Progenitor cell of endocrine pancreas (in vitro differentiated cells): Measurements from ENCODE around the gene COPG1. TPM values are rescaled to one million over a fixed set of nuclear protein-coding genes. Genes with fewer than 3 reads are reported as not detected.
"Not testable (repeated sequence)": the region's sequence is repeated elsewhere in the genome, so short reads cannot be mapped to it uniquely, and the experiment has no call there.

Experiments
- DNase-seq: peaks from one replicate; pipeline ENCODE4 v3.0.0; 2021; ENCODE audit warnings: low spot score; ENCODE audit not compliant: unreplicated experiment
- H3K27ac Mint-ChIP-seq: 2 replicates; pipeline ENCODE4 v1.8.0; 2021; ENCODE audit warnings: mild to moderate bottlenecking, moderate library complexity, mixed read lengths
- H3K27me3 Mint-ChIP-seq: 2 replicates; pipeline ENCODE4 v1.8.0; 2021; ENCODE audit warnings: mixed read lengths
- H3K36me3 Mint-ChIP-seq: 2 replicates; pipeline ENCODE4 v1.8.0; 2022; ENCODE audit warnings: mixed read lengths; ENCODE audit not compliant: insufficient read depth
- H3K4me1 Mint-ChIP-seq: 2 replicates; pipeline ENCODE4 v1.8.0; 2021; ENCODE audit warnings: low read depth, mixed read lengths
- H3K4me3 Mint-ChIP-seq: 2 replicates; pipeline ENCODE4 v1.8.0; 2021; ENCODE audit warnings: low read depth, mild to moderate bottlenecking, moderate library complexity, mixed read lengths
- H3K9me3 Mint-ChIP-seq: 2 replicates; pipeline ENCODE4 v1.8.0; 2021; ENCODE audit warnings: low read depth, mixed read lengths
- total RNA-seq: library from RNA; stranded (reverse); gene quantifications from 2 replicates; pipeline ENCODE4 v1.2.1, GENCODE V29; 2021
- TF ChIP-seq, protein P1 (sequence below): fragments of 200-600 bp; sonication (generic); IDR thresholded peaks from one replicate; pipeline ENCODE4 v1.5.0; 2021; ENCODE audit warnings: antibody characterized with exemption, mild to moderate bottlenecking; ENCODE audit not compliant: unreplicated experiment

COPG1 gene
- total RNA-seq, 1 donor from 2014 or later = 141 TPM

DNA sequence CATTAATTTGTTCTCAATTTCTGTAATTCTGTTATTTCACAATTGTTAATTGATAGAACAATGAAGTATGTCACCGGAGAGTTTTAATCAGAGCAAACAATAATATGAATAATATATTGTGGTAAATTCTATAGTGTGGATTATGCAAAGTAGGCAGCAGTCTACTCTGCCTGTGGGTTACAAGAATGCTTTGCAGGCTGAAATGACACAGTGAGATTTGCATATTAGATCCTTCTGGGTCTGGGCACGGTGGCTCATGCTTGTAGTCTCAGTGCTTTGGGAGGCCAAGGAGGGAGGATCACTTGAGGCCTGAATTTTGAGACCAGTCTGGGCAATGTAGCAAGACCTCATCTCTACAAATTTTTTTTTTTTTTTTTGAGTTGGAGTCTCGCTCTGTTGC lies 12.5 kb downstream of the COPG1 start:
- no peak overlapping the region for H3K27ac Mint-ChIP-seq
- no peaks in the 10 kb centered on the region for H3K4me1 Mint-ChIP-seq
- TF ChIP-seq, protein P1, sequence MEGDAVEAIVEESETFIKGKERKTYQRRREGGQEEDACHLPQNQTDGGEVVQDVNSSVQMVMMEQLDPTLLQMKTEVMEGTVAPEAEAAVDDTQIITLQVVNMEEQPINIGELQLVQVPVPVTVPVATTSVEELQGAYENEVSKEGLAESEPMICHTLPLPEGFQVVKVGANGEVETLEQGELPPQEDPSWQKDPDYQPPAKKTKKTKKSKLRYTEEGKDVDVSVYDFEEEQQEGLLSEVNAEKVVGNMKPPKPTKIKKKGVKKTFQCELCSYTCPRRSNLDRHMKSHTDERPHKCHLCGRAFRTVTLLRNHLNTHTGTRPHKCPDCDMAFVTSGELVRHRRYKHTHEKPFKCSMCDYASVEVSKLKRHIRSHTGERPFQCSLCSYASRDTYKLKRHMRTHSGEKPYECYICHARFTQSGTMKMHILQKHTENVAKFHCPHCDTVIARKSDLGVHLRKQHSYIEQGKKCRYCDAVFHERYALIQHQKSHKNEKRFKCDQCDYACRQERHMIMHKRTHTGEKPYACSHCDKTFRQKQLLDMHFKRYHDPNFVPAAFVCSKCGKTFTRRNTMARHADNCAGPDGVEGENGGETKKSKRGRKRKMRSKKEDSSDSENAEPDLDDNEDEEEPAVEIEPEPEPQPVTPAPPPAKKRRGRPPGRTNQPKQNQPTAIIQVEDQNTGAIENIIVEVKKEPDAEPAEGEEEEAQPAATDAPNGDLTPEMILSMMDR = no peak
- no peaks in the 10 kb centered on the region for H3K9me3 Mint-ChIP-seq
- H3K4me3 Mint-ChIP-seq = no peak overlapping the region
- peaks cover 31% of the 10 kb centered on the region for H3K36me3 Mint-ChIP-seq
- no peak for DNase-seq
- H3K27me3 Mint-ChIP-seq = no peaks in the 10 kb centered on the region

DNA sequence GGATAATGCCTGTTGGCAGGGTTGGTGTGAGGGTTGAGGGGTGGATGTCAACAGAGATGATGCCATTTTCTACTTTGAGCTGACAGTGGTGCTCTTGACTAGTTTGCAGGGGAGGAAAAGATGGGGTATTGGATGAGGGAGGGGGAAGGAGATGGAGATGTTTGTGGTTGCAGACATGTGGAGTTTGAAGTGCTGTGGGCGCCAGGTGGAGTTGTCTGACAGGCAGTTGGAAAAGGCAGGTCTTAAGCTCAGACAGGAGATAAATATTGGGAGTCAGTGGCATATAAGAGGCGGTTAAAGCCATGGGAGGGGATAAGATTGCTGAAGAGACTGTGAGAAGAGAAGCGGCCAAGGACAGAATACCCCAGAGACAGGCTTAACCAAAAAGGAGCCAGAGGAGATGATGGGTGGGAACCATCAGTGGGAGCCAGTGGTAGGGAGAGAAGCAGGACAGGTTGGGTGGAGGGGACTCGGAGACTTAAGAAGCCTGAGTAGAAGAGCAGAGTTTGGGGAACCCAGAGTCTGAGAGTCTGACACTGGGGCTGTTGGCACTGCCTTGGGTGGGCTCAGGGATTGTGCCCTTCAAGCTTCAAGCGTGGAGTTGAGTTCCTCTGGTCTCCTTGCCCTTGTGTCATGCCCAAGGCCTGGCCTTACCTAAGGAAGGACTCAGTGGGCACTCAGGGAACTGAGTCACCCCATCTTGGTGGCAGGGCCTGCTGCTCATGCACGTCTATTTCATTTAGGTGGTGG lies 13.9 kb downstream of the COPG1 start:
- H3K4me1 Mint-ChIP-seq = no peaks in the 10 kb centered on the region
- peaks cover 31% of the 10 kb centered on the region for H3K36me3 Mint-ChIP-seq
- TF ChIP-seq, protein P1 = no peak
- H3K4me3 Mint-ChIP-seq = no peak overlapping the region
- H3K27me3 Mint-ChIP-seq = no peaks in the 10 kb centered on the region
- H3K27ac Mint-ChIP-seq = no peak overlapping the region
- no peaks in the 10 kb centered on the region for H3K9me3 Mint-ChIP-seq
- DNase-seq = no peak

DNA sequence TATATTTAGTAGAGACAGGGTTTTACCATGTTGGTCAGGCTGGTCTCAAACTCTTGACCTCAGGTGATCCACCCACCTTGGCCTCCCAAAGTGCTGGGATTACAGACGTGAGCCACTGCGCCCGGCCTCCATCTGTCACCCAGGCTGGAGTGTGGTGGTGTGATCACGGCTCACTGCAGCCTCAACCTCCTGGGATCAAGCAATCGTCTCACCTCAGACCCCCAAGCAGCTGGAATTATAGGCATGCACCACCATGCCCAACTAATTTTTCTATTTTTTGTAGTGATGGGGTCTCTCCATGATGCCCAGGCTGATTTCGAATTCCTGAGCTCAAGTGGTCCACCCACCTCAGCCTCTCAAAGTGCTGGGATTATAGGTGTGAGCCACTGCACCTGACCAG lies 15.6 kb downstream of the COPG1 start:
- H3K36me3 Mint-ChIP-seq = peaks cover 27% of the 10 kb centered on the region
- not testable (repeated sequence) for H3K27me3 Mint-ChIP-seq, H3K9me3 Mint-ChIP-seq, DNase-seq, H3K4me3 Mint-ChIP-seq, H3K4me1 Mint-ChIP-seq, H3K27ac Mint-ChIP-seq

DNA sequence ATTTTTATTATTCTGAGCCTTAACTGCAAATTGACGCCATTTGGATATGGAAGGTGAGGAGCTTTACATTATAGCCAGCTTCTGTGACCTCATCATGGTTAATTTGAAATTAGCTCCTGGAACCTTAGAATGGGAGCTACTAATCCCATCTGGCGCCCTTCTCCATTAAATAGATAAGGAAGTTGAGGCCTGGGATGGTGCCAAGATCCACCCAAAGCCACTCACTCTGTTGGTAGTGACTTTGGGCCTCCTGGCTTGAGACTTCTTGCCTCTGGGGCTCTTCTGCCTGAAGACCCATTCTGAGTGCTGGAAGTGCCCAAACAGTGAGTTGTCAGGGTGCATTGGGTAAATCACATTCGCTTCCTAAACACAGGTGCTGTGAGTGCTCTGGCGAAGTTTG lies 17.2 kb downstream of the COPG1 start:
- H3K36me3 Mint-ChIP-seq = peaks cover 30% of the 10 kb centered on the region
- no peak overlapping the region for H3K4me3 Mint-ChIP-seq
- no peaks in the 10 kb centered on the region for H3K9me3 Mint-ChIP-seq
- no peak for DNase-seq
- TF ChIP-seq, protein P1 = no peak
- H3K4me1 Mint-ChIP-seq = no peaks in the 10 kb centered on the region
- no peaks in the 10 kb centered on the region for H3K27me3 Mint-ChIP-seq
- H3K27ac Mint-ChIP-seq = no peak overlapping the region

DNA sequence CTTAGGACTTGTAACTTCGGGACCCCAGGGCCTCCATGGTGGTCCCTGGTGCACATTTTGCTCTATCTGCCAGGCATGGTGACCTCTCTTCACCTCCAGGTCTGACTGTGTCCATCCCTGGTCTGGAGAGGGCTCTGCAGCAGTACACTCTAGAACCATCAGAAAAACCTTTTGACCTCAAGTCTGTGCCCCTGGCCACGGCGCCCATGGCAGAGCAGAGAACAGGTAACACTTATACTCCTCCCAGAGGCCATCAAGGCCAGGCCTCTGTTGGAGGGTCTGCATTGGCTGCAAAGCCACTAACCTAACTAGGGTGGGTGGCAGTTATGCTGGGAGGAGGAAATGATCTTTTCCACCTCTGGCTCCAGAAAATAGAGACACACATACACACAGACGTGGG lies 19.0 kb downstream of the COPG1 start:
- no peaks in the 10 kb centered on the region for H3K4me1 Mint-ChIP-seq
- no peak overlapping the region for H3K27ac Mint-ChIP-seq
- no peaks in the 10 kb centered on the region for H3K27me3 Mint-ChIP-seq
- no peak for DNase-seq
- peaks cover 28% of the 10 kb centered on the region for H3K36me3 Mint-ChIP-seq
- H3K9me3 Mint-ChIP-seq = no peaks in the 10 kb centered on the region
- H3K4me3 Mint-ChIP-seq = no peak overlapping the region
- TF ChIP-seq, protein P1 = no peak

DNA sequence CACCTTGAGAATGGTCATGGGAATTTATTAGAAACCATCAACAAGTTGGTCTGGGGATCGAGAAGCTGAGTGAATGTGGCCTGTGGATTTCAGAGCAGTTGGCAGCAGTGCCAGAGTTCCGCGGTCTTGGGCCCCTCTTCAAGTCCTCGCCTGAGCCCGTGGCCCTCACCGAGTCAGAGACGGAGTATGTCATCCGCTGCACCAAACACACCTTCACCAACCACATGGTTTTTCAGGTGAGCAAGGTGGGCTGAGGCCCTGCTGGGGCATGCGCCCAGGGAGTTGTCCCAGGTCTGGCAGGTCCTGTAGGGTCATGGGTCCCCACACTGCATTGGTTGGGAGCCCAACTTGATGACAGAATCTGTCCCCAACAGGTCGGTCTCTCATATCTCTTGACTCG lies 22.3 kb downstream of the COPG1 start:
- no peak overlapping the region for H3K27ac Mint-ChIP-seq
- TF ChIP-seq, protein P1 = no peak
- peaks cover 27% of the 10 kb centered on the region for H3K36me3 Mint-ChIP-seq
- DNase-seq = no peak
- H3K27me3 Mint-ChIP-seq = no peaks in the 10 kb centered on the region
- no peaks in the 10 kb centered on the region for H3K9me3 Mint-ChIP-seq
- no peaks in the 10 kb centered on the region for H3K4me1 Mint-ChIP-seq
- no peak overlapping the region for H3K4me3 Mint-ChIP-seq
